ENCODE measurements around the gene TDRD9.

The TDRD9 gene, protein sequence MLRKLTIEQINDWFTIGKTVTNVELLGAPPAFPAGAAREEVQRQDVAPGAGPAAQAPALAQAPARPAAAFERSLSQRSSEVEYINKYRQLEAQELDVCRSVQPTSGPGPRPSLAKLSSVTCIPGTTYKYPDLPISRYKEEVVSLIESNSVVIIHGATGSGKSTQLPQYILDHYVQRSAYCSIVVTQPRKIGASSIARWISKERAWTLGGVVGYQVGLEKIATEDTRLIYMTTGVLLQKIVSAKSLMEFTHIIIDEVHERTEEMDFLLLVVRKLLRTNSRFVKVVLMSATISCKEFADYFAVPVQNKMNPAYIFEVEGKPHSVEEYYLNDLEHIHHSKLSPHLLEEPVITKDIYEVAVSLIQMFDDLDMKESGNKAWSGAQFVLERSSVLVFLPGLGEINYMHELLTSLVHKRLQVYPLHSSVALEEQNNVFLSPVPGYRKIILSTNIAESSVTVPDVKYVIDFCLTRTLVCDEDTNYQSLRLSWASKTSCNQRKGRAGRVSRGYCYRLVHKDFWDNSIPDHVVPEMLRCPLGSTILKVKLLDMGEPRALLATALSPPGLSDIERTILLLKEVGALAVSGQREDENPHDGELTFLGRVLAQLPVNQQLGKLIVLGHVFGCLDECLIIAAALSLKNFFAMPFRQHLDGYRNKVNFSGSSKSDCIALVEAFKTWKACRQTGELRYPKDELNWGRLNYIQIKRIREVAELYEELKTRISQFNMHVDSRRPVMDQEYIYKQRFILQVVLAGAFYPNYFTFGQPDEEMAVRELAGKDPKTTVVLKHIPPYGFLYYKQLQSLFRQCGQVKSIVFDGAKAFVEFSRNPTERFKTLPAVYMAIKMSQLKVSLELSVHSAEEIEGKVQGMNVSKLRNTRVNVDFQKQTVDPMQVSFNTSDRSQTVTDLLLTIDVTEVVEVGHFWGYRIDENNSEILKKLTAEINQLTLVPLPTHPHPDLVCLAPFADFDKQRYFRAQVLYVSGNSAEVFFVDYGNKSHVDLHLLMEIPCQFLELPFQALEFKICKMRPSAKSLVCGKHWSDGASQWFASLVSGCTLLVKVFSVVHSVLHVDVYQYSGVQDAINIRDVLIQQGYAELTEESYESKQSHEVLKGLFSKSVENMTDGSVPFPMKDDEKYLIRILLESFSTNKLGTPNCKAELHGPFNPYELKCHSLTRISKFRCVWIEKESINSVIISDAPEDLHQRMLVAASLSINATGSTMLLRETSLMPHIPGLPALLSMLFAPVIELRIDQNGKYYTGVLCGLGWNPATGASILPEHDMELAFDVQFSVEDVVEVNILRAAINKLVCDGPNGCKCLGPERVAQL (N-terminal part only)

DNA sequence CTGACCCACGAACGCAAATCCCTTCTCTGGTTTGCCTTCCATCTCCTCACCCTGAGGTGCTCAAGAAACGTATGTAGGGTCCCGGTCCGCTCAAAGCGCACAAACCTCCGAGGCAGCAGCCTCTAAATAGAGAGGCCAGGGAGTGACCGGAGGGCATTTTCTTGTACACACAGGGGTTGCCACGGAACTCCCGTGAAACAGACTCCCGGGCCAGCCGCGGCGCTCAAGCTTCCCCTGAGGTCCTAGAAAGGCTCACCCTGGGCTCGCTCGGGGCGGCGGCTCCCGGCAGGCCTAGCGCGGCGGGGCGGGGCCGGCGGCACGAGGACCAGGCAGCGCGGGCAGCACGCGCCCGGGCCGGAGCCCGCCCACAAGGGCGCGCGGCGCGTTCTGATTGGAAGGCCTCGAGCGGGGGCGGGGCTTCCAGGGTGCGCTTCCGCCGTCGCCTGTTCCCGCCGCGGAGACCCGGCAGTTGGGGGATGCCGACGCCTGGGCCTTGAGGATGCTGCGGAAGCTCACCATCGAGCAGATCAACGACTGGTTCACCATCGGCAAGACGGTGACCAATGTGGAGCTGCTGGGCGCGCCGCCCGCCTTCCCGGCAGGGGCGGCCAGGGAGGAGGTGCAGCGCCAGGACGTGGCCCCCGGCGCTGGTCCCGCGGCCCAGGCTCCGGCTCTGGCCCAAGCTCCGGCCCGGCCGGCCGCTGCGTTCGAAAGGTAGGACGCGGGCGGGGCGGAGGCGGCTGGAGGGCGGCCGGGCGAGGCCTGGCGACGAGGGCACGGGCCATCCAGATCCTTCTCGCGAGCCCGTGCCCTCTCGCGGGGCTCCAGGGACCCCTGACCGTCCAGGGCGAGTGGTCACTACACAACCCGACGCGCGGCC is at the start of gene TDRD9:
Gene TDRD9, plus strand, starts transcription at position 446 of the 880 bp plus-strand sequence. Its CDS starts 54 bp downstream, at position 500.
- in situ Hi-C loops (cut with MboI; ENCODE audit: low pct_unique_long_range_greater_than_20kb, low sequenced_read_pairs, unreplicated experiment): no loop called here

DNA sequence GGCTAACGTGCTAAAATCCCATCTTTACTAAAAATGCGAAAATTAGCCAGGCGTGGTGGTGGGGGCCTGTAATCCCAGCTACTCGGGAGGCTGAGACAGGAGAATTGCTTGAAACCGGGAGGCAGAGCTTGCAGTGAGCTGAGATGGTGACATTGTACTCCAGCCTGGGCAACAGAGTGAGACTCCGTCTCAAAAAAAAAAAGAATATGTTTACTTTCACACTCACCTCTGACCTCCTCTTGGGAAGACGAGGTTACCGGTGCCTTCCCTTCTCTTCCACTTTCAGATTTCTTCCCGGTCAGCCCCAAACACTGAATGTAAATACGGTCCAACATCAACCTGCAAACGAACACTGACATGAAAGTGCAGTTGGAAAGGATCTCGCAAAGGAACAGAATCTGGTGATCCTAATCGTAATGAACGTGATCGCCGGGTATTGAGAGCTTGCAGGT is 49.1 kb upstream of the TDRD9 start:
- in situ Hi-C loops (cut with MboI; ENCODE audit: low pct_unique_long_range_greater_than_20kb, low sequenced_read_pairs, unreplicated experiment): no loop called here
- TF ChIP-seq, protein P1, sequence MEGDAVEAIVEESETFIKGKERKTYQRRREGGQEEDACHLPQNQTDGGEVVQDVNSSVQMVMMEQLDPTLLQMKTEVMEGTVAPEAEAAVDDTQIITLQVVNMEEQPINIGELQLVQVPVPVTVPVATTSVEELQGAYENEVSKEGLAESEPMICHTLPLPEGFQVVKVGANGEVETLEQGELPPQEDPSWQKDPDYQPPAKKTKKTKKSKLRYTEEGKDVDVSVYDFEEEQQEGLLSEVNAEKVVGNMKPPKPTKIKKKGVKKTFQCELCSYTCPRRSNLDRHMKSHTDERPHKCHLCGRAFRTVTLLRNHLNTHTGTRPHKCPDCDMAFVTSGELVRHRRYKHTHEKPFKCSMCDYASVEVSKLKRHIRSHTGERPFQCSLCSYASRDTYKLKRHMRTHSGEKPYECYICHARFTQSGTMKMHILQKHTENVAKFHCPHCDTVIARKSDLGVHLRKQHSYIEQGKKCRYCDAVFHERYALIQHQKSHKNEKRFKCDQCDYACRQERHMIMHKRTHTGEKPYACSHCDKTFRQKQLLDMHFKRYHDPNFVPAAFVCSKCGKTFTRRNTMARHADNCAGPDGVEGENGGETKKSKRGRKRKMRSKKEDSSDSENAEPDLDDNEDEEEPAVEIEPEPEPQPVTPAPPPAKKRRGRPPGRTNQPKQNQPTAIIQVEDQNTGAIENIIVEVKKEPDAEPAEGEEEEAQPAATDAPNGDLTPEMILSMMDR (IDR thresholded peaks at IDR 0.05; ENCODE audit: extremely low read depth, insufficient read depth, missing control alignments): no peak
- no peak for DNase-seq (ENCODE audit: low spot score)

More for the DNA sequence above, at the start of gene TDRD9:
- no peak for DNase-seq (ENCODE audit: low spot score)
- TF ChIP-seq, protein P1 (IDR thresholded peaks at IDR 0.05; ENCODE audit: extremely low read depth, insufficient read depth, missing control alignments): no peak

DNA sequence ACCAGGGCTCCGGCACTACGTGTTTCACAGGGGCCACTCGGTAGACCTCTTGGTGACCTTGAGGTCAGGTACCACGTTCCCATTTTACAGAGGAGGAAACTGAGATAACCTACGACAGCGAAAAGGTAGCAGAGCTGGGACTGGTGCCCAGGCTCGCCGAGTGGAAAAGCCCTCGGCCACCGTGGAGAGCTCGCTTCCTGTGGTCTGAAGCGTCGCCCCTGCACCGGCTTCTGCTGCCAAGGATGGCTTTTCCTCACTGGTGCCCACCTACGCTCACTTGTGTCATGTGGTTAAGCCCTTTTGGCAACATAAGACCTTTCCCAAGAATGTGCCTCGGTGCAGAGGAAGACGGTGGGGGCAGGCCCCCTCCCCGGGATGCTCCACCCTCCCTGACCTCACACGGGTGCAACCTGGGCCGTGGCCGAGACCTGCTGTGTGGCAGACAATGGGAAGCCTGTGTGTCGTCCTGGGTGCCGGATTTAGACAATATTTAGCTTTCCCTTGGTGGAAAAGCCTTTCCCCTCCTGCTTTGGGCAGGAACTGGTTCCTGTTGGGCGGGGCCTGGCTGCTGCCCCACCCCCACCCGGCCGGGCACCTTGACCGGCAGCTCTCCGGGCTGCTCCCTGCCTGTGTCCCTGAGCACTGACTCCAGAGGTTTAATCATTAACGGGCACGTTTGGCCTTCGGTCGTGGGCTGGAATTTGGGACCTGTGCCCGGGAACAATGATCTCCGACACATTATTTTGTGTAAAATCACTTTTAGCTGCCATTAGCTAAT is 48.5 kb upstream of the TDRD9 start:
- DNase-seq (ENCODE audit: low spot score): no peak

DNA sequence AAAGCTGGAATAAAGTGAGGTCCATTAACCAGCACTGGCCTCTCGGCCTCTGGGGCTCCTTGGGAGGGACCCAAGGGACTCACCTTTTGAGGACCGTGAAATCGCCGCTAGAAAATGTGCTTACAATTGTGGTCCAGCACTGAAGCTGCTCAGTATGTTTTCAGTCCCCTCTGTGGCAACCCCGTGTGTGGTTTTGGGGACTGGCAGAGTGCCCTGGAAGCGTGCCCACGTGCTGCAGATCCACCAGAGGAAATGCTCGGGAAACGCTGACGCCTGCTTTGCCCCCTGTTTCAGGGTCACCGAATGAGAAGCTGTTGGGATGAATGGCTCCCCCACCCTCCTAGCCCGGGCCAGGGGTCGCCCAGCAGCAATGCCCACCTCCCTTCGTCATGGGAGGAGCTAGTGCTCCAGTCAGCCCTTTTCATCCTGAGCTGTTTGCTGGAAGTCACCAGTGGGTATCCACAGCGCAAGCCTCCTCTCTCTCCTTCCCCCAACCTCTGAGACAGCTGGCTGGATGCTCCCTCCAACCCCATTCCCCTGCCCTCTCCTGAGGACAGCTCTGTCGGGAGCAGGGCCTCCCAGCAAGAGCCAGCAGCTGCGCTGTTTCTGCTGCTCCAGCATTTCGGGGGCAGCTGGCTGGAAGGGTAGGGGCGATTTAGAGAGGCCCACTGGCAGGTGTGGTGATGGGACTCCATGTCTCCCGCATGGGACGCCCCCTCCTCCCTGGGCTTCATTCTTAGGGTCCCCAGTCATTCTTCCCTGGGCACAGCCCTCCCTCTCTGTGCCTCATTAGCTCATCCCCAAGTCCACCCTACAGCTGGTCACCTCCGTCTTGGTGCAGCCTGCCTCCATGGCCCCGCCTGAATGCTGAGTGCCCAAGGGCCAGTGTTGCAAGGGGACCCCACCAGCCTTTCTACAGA is 47.6 kb upstream of the TDRD9 start:
- TF ChIP-seq, protein P1 (IDR thresholded peaks at IDR 0.05; ENCODE audit: extremely low read depth, insufficient read depth, missing control alignments): no peak
- in situ Hi-C loops (cut with MboI; ENCODE audit: low pct_unique_long_range_greater_than_20kb, low sequenced_read_pairs, unreplicated experiment): no loop called here
- DNase-seq (ENCODE audit: low spot score): no peak

More for the DNA sequence above, 48.5 kb upstream of the TDRD9 start:
- in situ Hi-C loops (cut with MboI; ENCODE audit: low pct_unique_long_range_greater_than_20kb, low sequenced_read_pairs, unreplicated experiment): no loop called here
- TF ChIP-seq, protein P1 (IDR thresholded peaks at IDR 0.05; ENCODE audit: extremely low read depth, insufficient read depth, missing control alignments): no peak
